NCI-H2029 treated with DMSO at 0.1 percent for 48 hours (cell line): ENCODE measurements around the gene LRP6.

ENCODE experiments used
- DNase-seq: peaks from one replicate; lab custom pipeline; 2025; lab: John Stamatoyannopoulos, UW

Gene LRP6

GRCh38 chr12:12070674-12071656 lies 195.9 kb downstream of the LRP6 start, which contains the start of gene BCL2L14:
TSS of gene BCL2L14 (plus strand) at chr12:12070939. CDS start at chr12:12079306, 8,367 bp downstream.
- DNase-seq: no peak

- no peak for DNase-seq
These were observed 196.9 kb downstream of the LRP6 start for GRCh38 chr12:12069821-12070548.

GRCh38 chr12:12068751-12069150 lies 198.1 kb downstream of the LRP6 start:
- DNase-seq: no peak
